ENCODE data around the gene TENM4.

DNA sequence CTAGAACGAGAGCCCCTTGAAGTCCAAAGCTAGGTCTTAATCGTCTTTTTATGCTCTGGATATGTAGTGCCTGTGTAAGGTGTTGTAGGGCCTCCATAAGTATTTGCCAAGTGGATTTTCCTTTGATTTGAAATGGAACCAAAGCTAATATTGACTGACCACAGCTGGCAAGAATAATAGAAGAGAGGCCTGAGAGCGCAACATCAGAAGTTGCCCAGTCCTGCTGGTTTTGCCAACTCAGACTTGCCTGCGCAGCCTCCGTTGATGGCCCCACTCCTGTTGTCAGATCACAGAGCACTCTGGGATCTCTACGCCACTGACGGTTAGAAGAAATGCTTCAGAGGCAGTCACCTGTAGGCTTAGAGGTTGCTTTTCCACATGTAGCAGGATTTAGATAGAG is 251.2 kb downstream of the TENM4 start:
- TF ChIP-seq POLR2A (IDR thresholded peaks at IDR 0.05) = no peak
- no peak for TF ChIP-seq CTCF (IDR thresholded peaks at IDR 0.05)
